Gastroesophageal sphincter (tissue), 4 donors: ENCODE results near the gene CPVL. TPM values are rescaled to one million over a fixed set of nuclear protein-coding genes. Genes with fewer than 3 reads are reported as not detected.
"Not testable (repeated sequence)": the region's sequence is repeated elsewhere in the genome, so short reads cannot be mapped to it uniquely, and the experiment has no call there.

Experiments
- ATAC-seq: fragments of 150-250 bp; one replicate; pipeline ENCODE4 v1.9.1; 2016; ENCODE audit warnings: mild to moderate bottlenecking, moderate library complexity
- H3K27ac ChIP-seq, 4 donors: fragments of 200-600 bp; sonication (generic) in 3 of 4; 1 replicate in 3 of 4; 2 replicates in 1 of 4; pipeline ENCODE4 v1.5.1; 2016 to 2019
- H3K27me3 ChIP-seq: fragments of 200-600 bp; sonication (generic); one replicate; pipeline ENCODE4 v1.5.1; 2019
- H3K36me3 ChIP-seq, 2 donors: fragments of 200-600 bp; sonication (generic); one replicate each; pipeline ENCODE4 v1.5.1; 2019; ENCODE audit warnings: control low read depth in 1 of 2
- H3K4me1 ChIP-seq, 3 donors: fragments of 200-600 bp; sonication (generic); 1 replicate in 2 of 3; 2 replicates in 1 of 3; pipeline ENCODE4 v1.5.1; 2016 to 2019; ENCODE audit warnings: control low read depth in 2 of 3
- H3K4me3 ChIP-seq, 2 donors: fragments of 200-600 bp; sonication (generic); one replicate each; pipeline ENCODE4 v1.5.1; 2019; ENCODE audit warnings: mild to moderate bottlenecking in 1 of 2, moderate library complexity in 1 of 2
- H3K9me3 ChIP-seq, 3 donors: fragments of 200-600 bp; sonication (generic); one replicate each; pipeline ENCODE4 v1.5.1; 2017 to 2019; ENCODE audit warnings: control low read depth in 2 of 3
- EP300 ChIP-seq: sonication (generic); formaldehyde crosslinking; IDR thresholded peaks from one replicate; pipeline ENCODE4 v1.6.1; 2017; ENCODE audit warnings: antibody characterized with exemption, mild to moderate bottlenecking
- POLR2A ChIP-seq, 2 donors: fragments of 450-650 bp; IDR thresholded peaks; one replicate each; pipeline ENCODE4 v1.6.1; 2017; ENCODE audit warnings: antibody characterized with exemption in 2 of 2, mild to moderate bottlenecking in 2 of 2, moderate library complexity in 1 of 2
- POLR2AphosphoS5 ChIP-seq: sonication (generic); formaldehyde crosslinking; IDR thresholded peaks from one replicate; pipeline ENCODE4 v1.6.1; 2017; ENCODE audit warnings: antibody characterized with exemption
- WGBS, 2 donors: methylation state at CpG; one replicate each; pipeline ENCODE4 v1.1.5; 2018; ENCODE audit warnings: low coverage in 1 of 2; 5-methylcytosine and 5-hydroxymethylcytosine counted together
- total RNA-seq, 4 donors: library from RNA; depleted of rRNA; stranded (reverse); fragments of >200 nt; gene quantifications; one replicate each; pipeline ENCODE4 v1.1.0, GENCODE V29; 2016
- TF ChIP-seq, protein P1 (sequence below), 4 experiments: fragments of 200-600 bp in 2 of 4; fragments of 450-650 bp in 2 of 4; sonication (generic) in 1 of 4; IDR thresholded peaks; one replicate each; pipeline ENCODE4 v1.5.1; 2017 to 2019; ENCODE audit warnings: antibody characterized with exemption in 4 of 4, mild to moderate bottlenecking in 2 of 4, moderate library complexity in 2 of 4

Gene CPVL
- total RNA-seq, 4 donors from 2014 or later, result 4.8 to 24.6 (median 15.1) TPM

DNA sequence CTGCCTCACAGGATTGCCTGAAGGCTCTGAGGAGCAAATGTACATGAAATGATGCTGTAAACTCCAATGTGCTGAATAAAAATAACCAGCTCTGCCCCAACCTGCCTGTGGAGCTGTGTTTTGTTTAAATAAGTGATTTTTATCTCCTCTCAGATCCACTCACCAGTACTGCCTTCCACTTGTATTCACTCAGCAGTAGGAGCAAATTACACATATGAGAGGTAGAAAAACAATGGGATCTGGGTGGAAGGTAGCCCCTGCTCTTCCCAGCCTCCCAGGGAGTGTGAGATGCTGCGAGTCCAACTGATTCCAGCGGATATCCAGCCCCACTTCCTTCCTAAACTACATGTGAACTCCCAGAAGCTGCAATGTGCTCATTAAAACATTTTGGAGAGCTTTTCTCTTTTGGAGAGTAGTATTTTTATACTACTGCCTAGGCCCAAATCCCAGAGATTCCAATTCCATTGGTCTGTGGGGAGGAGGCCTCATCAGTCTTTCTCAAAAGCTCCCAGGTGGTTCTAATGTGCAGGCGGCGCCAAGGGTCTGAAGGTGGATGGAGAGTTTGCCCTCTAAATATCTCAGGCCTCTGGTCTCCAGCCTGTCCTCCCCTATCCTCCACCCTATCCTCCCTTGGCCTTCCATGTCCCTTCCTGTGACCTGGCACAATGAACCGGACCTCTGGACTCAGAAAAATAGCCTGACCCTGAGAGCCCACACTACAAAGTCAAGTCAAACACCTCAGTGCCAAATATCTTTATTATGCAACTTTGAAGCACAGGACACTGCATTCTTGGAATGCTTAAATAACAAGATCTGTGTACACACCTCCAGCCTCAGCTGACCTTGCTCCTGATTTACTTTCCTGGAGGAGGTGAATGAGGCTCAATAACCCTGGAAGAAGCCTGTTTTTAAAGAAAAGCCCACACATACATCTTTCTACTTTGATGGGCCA is 46.2 kb downstream of the CPVL start:
- 82 to 100% methylated on average over 1 to 3 of the region's 5 CpGs for WGBS, 2 donors
- peak; percentile 56 for ATAC-seq
- no peak for TF ChIP-seq POLR2AphosphoS5
- TF ChIP-seq POLR2A (IDR thresholded peaks at IDR 0.05), result no peak
- TF ChIP-seq EP300, result no peak
- TF ChIP-seq, protein P1, sequence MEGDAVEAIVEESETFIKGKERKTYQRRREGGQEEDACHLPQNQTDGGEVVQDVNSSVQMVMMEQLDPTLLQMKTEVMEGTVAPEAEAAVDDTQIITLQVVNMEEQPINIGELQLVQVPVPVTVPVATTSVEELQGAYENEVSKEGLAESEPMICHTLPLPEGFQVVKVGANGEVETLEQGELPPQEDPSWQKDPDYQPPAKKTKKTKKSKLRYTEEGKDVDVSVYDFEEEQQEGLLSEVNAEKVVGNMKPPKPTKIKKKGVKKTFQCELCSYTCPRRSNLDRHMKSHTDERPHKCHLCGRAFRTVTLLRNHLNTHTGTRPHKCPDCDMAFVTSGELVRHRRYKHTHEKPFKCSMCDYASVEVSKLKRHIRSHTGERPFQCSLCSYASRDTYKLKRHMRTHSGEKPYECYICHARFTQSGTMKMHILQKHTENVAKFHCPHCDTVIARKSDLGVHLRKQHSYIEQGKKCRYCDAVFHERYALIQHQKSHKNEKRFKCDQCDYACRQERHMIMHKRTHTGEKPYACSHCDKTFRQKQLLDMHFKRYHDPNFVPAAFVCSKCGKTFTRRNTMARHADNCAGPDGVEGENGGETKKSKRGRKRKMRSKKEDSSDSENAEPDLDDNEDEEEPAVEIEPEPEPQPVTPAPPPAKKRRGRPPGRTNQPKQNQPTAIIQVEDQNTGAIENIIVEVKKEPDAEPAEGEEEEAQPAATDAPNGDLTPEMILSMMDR (IDR thresholded peaks at IDR 0.05), result no peak

DNA sequence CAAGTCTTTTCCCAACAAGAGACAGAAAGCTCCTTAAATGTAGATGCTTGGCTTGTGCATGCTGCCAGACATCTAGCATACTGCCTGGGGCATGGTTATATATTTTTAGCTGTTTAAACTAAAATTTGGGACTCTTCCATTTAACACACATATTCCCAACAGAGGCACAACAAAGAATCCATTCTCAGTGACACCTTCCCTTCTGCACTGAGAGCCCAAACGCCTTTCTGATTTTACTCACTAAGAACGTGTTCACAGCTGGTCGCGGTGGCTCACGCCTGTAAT is 49.9 kb downstream of the CPVL start:
- Histone ChIP-seq H3K9me3 (no peaks in the 10 kb centered on the region), H3K27me3 (peaks cover under 1% of the 10 kb centered on the region), H3K36me3 (no peaks in the 10 kb centered on the region), H3K4me1 (peaks cover 0 to 22% (median 4%) of the 10 kb centered on the region in 3 donors), H3K27ac (no peak overlapping the region), H3K4me3 (no peak overlapping the region)
- ATAC-seq, result no peak
- 85 to 95% methylated on average over 4 of the region's 5 CpGs for WGBS, 2 donors
- TF ChIP-seq POLR2A (IDR thresholded peaks at IDR 0.05), result no peak
- TF ChIP-seq, protein P1 (IDR thresholded peaks at IDR 0.05), result no peak
- TF ChIP-seq EP300, result no peak
- no peak for TF ChIP-seq POLR2AphosphoS5

More for the DNA sequence above, 46.2 kb downstream of the CPVL start:
- H3K27me3 ChIP-seq, result no peaks in the 10 kb centered on the region
- peak overlapping the region in 3 of 4 donors; percentile 14 to 45 (median 35) for H3K27ac ChIP-seq
- peaks cover 0 to 27% (median 4%) of the 10 kb centered on the region in 3 donors for H3K4me1 ChIP-seq
- no peaks in the 10 kb centered on the region for H3K36me3 ChIP-seq
- no peaks in the 10 kb centered on the region for H3K9me3 ChIP-seq
- no peak overlapping the region for H3K4me3 ChIP-seq

DNA sequence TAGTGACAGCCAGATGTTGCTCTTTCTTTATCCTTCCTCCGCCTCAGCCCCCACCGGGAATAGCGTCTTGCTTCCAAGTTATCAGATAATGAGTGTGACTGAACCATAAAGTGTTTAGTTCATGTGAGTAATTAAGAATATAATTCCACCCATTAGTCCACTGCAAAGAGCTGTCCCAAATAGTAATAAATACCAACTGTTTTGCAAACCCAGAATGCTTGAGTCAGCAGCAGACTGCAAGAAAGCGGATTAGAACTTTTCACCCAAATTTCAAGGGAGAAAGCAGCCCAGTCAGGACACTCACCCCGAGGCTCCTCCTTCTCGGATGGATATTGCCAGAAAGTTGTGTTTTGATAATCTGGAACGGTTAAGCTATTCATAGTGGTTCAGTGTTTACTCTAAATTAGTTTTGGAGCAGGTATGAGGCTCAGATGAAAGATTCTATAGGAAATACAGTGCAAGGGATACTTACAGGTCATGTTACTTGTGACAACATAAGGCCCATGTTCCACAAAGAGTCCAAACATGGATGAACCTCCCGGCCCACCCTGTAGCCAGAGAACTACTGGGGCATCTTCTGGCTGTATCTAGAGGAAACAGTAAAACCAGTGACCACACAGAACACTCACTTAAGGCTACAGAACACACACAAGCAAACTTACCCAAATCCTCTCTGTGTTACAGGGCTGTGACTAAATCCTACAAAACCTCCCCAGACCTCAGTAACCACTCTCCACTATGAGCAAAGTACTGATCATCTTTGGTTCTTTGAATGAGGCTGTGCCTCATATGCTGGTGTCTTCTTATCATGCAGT is 50.5 kb downstream of the CPVL start:
- WGBS, 2 donors, result 46 to 52% methylated on average over 6 to 8 of the region's 8 CpGs
- Histone ChIP-seq H3K9me3 (no peaks in the 10 kb centered on the region), H3K4me1 (peaks cover 0 to 27% (median 4%) of the 10 kb centered on the region in 3 donors), H3K36me3 (no peaks in the 10 kb centered on the region), H3K27ac (no peak overlapping the region), H3K4me3 (no peak overlapping the region), H3K27me3 (peaks cover 6% of the 10 kb centered on the region)
- no peak for TF ChIP-seq POLR2A (IDR thresholded peaks at IDR 0.05)
- no peak for TF ChIP-seq POLR2AphosphoS5
- peak; percentile 4 for ATAC-seq

DNA sequence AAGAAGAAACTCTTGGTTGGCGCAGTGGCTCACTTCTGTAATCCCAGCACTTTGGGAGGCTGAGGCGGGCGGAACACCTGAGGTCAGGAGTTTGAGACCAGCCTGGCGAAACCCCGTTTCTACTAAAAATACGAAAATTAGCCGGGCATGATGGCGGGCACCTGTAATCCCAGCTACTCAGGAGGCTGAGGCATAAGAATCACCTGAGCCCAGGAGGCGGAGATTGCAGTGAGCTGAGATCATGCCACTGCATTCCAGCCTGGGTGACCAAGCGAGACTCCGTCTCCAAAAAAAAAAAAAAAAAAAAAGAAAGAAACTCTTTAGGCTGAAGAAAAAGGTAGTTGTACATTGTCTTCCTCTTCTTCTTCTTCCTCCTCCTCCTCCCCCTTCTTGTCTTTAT is 53.2 kb downstream of the CPVL start:
- ATAC-seq, result not testable (repeated sequence)

DNA sequence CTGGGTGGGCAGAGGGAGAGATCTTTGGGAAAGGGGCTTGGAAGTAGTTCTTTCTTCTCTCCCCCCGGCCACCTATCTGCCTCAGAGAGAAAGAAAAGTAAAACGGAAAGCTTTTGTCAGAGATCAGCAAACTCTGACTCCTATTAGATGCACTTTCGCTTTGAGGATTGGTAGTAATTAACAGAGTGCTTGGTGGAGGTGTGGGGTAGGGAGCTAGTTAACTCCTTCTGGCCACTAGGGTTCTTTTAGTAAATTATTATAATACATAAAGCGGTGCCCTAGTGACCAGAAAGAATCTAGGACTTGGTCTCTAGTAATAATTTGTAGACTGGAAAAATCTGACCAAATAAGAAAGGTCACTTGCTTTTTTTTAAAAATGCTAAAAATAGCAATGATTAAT is 54.6 kb downstream of the CPVL start:
- WGBS, 2 donors, result 15 to 32% methylated on average over 4 of the region's 4 CpGs
- ATAC-seq, result no peak
- peak overlapping the region; percentile 37 to 77 (median 66) for H3K27ac ChIP-seq
- peaks cover 0 to 23% (median 0%) of the 10 kb centered on the region in 3 donors for H3K4me1 ChIP-seq
- H3K9me3 ChIP-seq, result no peaks in the 10 kb centered on the region
- H3K27me3 ChIP-seq, result peaks cover 6% of the 10 kb centered on the region
- TF ChIP-seq POLR2A (IDR thresholded peaks at IDR 0.05), result no peak
- TF ChIP-seq, protein P1 (IDR thresholded peaks at IDR 0.05), result no peak
- H3K4me3 ChIP-seq, result peak overlapping the region; percentile 34 to 40
- H3K36me3 ChIP-seq, result no peaks in the 10 kb centered on the region

More for the DNA sequence above, 53.2 kb downstream of the CPVL start:
- H3K4me1 ChIP-seq, result peaks cover 0 to 23% (median 0%) of the 10 kb centered on the region in 3 donors
- H3K27ac ChIP-seq, H3K27me3 ChIP-seq, H3K4me3 ChIP-seq, H3K36me3 ChIP-seq, H3K9me3 ChIP-seq: not testable (repeated sequence)
- WGBS, 2 donors, result 98% methylated on average over 5 of the region's 11 CpGs; no CpG with 5 or more reads in 1 of the 2 donors
